Measurements from ENCODE around the gene RDH5.

GRCh38 chr12:55697686-55698085 lies 22.5 kb upstream of the RDH5 start:
- TF ChIP-seq CTCF (IDR thresholded peaks at IDR 0.05): no peak
- no peak for TF ChIP-seq POLR2A (IDR thresholded peaks at IDR 0.05)
- TF ChIP-seq EP300 (IDR thresholded peaks at IDR 0.05): no peak
